ENCODE measurements around the gene IL22RA2. TPM values are rescaled to one million over a fixed set of nuclear protein-coding genes. Genes with fewer than 3 reads are reported as not detected.

IL22RA2 gene
- polyA plus RNA-seq, 1 donor (not counting 4 experiments of a cell fraction or from before 2014, with no cell fraction given) = 0.03 TPM

DNA sequence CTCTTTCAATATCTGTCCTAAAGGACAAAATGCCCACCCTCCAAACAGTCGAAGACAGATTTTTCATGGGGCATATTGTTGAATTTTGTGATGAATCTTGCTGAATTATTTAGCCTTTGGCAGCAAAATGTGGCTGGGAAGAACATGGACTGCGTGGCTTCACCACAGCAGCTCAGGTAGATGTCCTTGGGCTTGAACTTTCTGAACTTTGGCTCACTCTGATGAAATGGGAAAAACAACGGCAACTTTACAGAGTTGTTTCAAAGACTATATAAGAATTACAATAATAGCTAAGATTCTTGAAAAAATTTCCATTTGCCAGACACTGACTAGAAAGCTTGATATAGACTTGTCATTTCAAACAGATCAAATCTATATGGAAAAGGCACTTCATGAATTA lies 75.9 kb downstream of the IL22RA2 start:
- H3K9me1 ChIP-seq (ENCODE audit: control insufficient read depth, extremely low read depth, insufficient read depth, low read length) = no peaks in the 10 kb centered on the region
- no peak overlapping the region for H3K4me3 ChIP-seq (ENCODE audit: control insufficient read depth in 2 of 3, extremely low read depth in 1 of 3, insufficient read depth in 2 of 3, low read depth in 1 of 3, low read length in 3 of 3)
- no peak overlapping the region for H3K9ac ChIP-seq (ENCODE audit: control insufficient read depth, extremely low read depth, insufficient read depth, low read length)
- no peaks in the 10 kb centered on the region for H3K27me3 ChIP-seq (ENCODE audit: control insufficient read depth, extremely low read depth, insufficient read depth, low read length)
- H3K4me2 ChIP-seq (ENCODE audit: control insufficient read depth, extremely low read depth, insufficient read depth, low read depth, low read length) = no peak overlapping the region
- no peaks in the 10 kb centered on the region for H3K79me2 ChIP-seq (ENCODE audit: control insufficient read depth, insufficient read depth, low read length)
- no peak overlapping the region for H2AFZ ChIP-seq (ENCODE audit: control insufficient read depth, low read length)
- H3K36me3 ChIP-seq (ENCODE audit: control insufficient read depth in 2 of 2, extremely low read depth in 1 of 2, insufficient read depth in 2 of 2, low read length in 2 of 2) = no peaks in the 10 kb centered on the region
- no peaks in the 10 kb centered on the region for H3K9me3 ChIP-seq (ENCODE audit: control insufficient read depth, low read depth, low read length)
- TF ChIP-seq EZH2 (IDR thresholded peaks at IDR 0.05; ENCODE audit: low read length) = no peak
- TF ChIP-seq, protein P1, sequence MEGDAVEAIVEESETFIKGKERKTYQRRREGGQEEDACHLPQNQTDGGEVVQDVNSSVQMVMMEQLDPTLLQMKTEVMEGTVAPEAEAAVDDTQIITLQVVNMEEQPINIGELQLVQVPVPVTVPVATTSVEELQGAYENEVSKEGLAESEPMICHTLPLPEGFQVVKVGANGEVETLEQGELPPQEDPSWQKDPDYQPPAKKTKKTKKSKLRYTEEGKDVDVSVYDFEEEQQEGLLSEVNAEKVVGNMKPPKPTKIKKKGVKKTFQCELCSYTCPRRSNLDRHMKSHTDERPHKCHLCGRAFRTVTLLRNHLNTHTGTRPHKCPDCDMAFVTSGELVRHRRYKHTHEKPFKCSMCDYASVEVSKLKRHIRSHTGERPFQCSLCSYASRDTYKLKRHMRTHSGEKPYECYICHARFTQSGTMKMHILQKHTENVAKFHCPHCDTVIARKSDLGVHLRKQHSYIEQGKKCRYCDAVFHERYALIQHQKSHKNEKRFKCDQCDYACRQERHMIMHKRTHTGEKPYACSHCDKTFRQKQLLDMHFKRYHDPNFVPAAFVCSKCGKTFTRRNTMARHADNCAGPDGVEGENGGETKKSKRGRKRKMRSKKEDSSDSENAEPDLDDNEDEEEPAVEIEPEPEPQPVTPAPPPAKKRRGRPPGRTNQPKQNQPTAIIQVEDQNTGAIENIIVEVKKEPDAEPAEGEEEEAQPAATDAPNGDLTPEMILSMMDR (optimal IDR thresholded peaks at IDR 0.05 in 1 of 3, IDR thresholded peaks at IDR 0.05 in 1 of 3, conservative IDR thresholded peaks at IDR 0.05 in 1 of 3; ENCODE audit: extremely low read depth in 1 of 3, insufficient read depth in 2 of 3, low read length in 3 of 3) = no peak
- no peaks in the 10 kb centered on the region for H4K20me1 ChIP-seq (ENCODE audit: control insufficient read depth, extremely low read depth, insufficient read depth, low read length)
- H3K4me1 ChIP-seq (ENCODE audit: control insufficient read depth, extremely low read depth, insufficient read depth, low read length) = peaks cover 9% of the 10 kb centered on the region
- H3K27ac ChIP-seq (ENCODE audit: control insufficient read depth, insufficient read depth, low read length) = no peak overlapping the region
- no peak for DNase-seq (ENCODE audit: low read depth, low spot score)
- FAIRE-seq = no peak
- dilution Hi-C loops (cut with MboI; ENCODE audit: extremely low pct_ligation_motif_present, low sequenced_read_pairs) = no loop called here

- Histone ChIP-seq H3K27me3 (ENCODE audit: control insufficient read depth, extremely low read depth, insufficient read depth, low read length) (no peaks in the 10 kb centered on the region), H3K4me2 (ENCODE audit: control insufficient read depth, extremely low read depth, insufficient read depth, low read depth, low read length) (no peak overlapping the region), H4K20me1 (ENCODE audit: control insufficient read depth, extremely low read depth, insufficient read depth, low read length) (no peaks in the 10 kb centered on the region), H3K9ac (ENCODE audit: control insufficient read depth, extremely low read depth, insufficient read depth, low read length) (no peak overlapping the region), H3K36me3 (ENCODE audit: control insufficient read depth in 2 of 2, extremely low read depth in 1 of 2, insufficient read depth in 2 of 2, low read length in 2 of 2) (no peaks in the 10 kb centered on the region), H3K27ac (ENCODE audit: control insufficient read depth, insufficient read depth, low read length) (no peak overlapping the region), H2AFZ (ENCODE audit: control insufficient read depth, low read length) (no peak overlapping the region), H3K4me1 (ENCODE audit: control insufficient read depth, extremely low read depth, insufficient read depth, low read length) (peaks cover 5% of the 10 kb centered on the region), H3K79me2 (ENCODE audit: control insufficient read depth, insufficient read depth, low read length) (no peaks in the 10 kb centered on the region), H3K9me1 (ENCODE audit: control insufficient read depth, extremely low read depth, insufficient read depth, low read length) (no peaks in the 10 kb centered on the region), H3K4me3 (ENCODE audit: control insufficient read depth in 2 of 3, extremely low read depth in 1 of 3, insufficient read depth in 2 of 3, low read depth in 1 of 3, low read length in 3 of 3) (no peak overlapping the region), H3K9me3 (ENCODE audit: control insufficient read depth, low read depth, low read length) (no peaks in the 10 kb centered on the region)
- no peak for TF ChIP-seq EZH2 (IDR thresholded peaks at IDR 0.05; ENCODE audit: low read length)
- TF ChIP-seq, protein P1 (optimal IDR thresholded peaks at IDR 0.05 in 1 of 3, IDR thresholded peaks at IDR 0.05 in 1 of 3, conservative IDR thresholded peaks at IDR 0.05 in 1 of 3; ENCODE audit: extremely low read depth in 1 of 3, insufficient read depth in 2 of 3, low read length in 3 of 3) = no peak
- DNase-seq (ENCODE audit: low read depth, low spot score) (no peak), FAIRE-seq (no peak)
- dilution Hi-C loops (cut with MboI; ENCODE audit: extremely low pct_ligation_motif_present, low sequenced_read_pairs) = no loop called here
Measured at GRCh38 chr6:137097057-137097456, 76.4 kb downstream of the IL22RA2 start.
